NCI-H2227 (cell line): ENCODE results near the gene CD300H.

ENCODE experiments used
- DNase-seq: peaks from one replicate; lab custom pipeline; 2025; ENCODE audit not compliant: unreplicated experiment; lab: John Stamatoyannopoulos, UW

CD300H gene

GRCh38 chr17:74567397-74567796 is at the start of gene CD300H:
TSS of gene CD300H (minus strand) at chr17:74567509.
- DNase-seq, result no peak

GRCh38 chr17:74616696-74617095 is 49.4 kb upstream of the CD300H start:
- no peak for DNase-seq

GRCh38 chr17:74612046-74612445 is 44.7 kb upstream of the CD300H start:
- DNase-seq, result no peak

GRCh38 chr17:74610108-74610507 is 42.8 kb upstream of the CD300H start:
- no peak for DNase-seq

DNA sequence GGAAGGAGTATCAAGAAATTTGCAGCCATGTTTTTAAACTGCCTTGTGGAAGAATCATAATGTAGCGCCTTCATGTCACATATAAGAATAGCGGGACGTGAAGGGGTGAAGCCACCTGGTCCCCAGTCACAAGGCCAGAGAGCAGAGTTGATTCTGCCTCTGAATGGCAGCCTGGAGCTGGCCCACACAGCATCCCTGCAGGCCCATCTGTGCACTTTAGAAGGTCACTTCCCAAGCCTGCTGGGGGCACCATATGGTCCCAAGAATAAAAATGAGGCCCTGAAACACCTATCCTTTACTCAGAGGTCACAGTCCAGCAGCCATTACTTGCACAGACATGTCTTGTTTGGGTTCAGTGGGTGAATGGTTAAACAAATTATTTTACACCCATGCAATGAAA is 41.2 kb upstream of the CD300H start:
- DNase-seq, result no peak

- DNase-seq, result no peak
Observed at GRCh38 chr17:74607221-74607620, 39.9 kb upstream of the CD300H start.

- DNase-seq, result no peak
Observed at GRCh38 chr17:74606050-74606449, 38.7 kb upstream of the CD300H start.

DNA sequence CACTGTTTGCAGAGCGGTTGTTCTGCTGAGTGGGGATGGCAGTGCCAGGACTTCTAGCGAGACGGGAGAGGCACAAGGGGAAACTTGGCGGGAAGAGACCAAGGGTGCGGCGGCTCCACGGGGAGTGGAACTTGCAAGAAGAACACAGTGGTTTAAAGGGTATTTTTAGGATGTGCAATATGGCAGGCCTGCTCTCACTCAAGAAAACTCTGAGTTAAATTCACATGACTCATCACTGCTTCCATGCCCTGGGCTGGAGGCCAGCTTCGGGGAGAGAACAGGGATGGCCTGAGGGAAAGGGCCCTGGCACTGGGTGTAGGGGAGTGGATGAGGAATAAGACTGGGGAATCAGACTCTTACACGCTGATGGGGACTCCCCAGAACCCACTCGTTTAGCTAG is 38.1 kb upstream of the CD300H start:
- no peak for DNase-seq

GRCh38 chr17:74604761-74605160 is 37.5 kb upstream of the CD300H start:
- no peak for DNase-seq

GRCh38 chr17:74604200-74604599 is 36.9 kb upstream of the CD300H start:
- DNase-seq, result no peak

DNA sequence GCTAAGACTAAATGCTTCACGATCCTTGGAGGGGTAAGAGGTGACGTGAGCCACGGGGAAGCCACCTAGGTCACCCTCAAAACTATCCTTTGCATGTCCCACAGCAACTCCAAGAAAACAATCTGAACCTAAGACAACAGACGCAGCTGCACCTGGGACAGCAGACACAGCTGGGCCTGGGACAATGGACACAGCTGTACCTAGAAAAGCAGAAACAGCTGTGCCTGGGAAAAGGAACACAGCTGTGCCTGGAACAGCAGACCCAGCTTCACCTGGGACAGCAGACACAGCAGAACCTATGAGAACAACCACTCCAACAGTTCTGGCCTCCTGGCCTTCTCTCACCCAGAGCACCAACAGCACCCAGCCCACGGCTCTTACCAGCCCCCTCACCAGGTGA is 36.4 kb upstream of the CD300H start:
- DNase-seq, result no peak

DNA sequence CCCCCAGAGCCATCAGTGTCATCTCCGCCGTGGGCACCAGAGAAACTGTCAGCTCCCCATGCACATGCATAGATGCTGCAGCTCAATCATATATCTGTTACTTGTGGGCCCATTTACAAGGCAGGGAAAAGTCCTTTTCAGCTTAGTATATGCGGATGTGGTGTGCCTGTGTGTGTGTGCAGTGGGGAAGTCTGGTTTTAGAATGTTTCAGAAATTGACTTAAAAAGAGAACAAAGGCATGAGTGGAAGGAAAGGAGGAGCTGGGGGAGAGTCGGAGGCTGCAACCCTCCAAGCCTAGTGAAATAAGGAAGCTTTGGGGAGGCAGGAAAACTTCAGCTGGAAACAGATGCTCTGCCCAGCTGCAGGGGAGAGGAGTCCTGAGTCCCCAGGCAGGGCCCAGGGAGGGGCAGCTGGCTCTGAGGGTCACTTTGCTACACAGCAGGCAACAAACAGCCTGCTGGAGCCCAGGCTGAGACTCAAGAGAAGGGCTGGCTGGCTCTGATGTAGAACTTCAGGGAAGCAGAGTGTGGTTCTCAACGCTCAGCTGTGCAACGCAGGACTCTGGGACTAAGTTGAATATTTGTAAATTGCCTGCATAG is 35.8 kb upstream of the CD300H start:
- DNase-seq, result no peak

DNA sequence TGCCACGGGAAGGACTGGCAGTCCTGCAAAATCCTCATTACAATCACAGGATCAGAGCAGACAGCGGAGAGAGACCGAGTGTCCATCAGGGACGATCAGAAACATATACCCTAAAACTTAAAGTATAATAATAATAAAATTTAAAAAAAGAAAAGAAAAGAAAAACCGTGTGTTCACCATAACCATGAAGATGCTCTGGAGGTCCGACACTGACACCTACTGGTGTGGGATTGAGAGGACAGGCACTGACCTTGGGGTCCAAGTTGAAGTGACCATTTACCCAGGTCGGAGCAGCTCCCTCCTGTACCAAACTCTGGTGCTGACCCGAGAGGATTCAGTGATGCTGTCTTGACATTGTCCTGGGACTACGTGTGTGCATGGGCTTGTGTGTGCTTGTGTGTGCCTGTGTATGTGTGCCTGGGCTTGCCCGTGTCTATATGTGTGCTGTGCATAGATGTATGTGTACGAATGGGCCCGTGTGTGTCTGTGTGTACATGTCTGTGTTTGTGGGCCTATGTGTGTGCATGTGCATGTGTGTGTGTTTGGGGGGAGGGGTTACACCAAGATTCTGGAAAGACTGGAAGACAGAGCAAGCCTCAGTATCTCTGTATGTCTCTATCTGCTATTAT is 34.7 kb upstream of the CD300H start:
- DNase-seq, result peak; percentile 19

DNA sequence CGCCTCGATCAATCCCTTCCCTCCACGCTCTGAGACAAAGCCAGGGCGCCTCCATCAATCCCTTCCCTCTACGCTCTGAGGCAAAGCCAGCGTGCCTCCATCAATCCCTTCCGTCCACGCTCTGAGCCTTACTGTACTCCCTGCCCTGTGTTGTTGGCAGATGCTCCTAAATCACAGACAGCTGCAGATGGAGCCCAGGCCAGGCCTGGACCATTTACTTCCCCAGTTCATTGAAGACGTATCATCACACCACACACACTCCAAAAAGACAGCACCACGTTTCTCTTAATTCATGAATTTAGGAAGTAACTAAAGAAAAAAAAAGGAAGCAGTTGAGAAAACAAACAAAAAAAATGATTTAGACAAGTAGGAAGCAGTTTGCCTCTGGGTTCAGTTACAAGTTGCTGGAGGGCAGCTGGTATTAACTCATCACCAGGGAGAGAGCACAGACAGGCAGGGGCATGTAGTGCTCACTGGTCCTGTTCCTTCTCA is 32.2 kb upstream of the CD300H start:
- no peak for DNase-seq

GRCh38 chr17:74599023-74599399 is 31.7 kb upstream of the CD300H start:
- no peak for DNase-seq

- no peak for DNase-seq
Observed at GRCh38 chr17:74598346-74599022, 31.2 kb upstream of the CD300H start.

DNA sequence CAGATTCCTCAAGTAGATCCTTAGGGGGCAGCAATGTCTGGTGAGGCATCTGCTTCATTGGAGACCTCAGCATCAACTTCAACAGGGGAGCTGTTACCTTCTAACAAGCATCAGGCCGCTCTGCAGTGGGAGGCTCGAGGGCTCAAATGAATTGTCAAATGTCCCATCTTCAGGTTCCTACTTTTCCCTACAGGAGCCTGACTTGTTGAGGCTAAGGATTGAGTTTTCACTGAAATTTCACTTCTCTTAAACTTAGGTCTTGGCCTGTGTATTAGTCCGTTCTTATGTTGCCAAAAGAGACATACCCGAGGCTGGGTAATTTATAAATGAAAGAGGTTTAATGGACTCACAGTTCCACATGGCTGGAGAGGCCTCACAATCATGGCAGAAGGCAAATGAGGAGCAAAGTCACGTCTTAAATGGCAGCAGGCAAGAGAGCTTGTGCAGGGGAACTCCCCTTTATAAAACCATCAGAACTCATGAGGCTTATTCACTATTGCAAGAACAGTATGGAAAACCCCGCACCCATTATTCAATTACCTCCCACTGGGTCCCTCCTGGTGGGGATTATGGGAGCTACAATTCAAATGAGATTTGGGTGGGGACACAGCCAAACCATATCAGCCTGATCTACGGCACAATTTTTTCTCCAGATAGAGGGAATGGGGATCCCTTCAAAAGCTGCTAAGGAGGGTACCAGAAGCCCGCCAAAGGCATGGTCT is 29.9 kb upstream of the CD300H start:
- DNase-seq, result no peak

- DNase-seq, result no peak
Observed at GRCh38 chr17:74595037-74595750, 27.9 kb upstream of the CD300H start.

GRCh38 chr17:74592087-74592990 is 25.0 kb upstream of the CD300H start, which contains the start of gene CD300LD:
TSS of gene CD300LD (minus strand) at chr17:74592283. CDS start at chr17:74592202, 81 bp downstream.
- DNase-seq, result no peak

- no peak for DNase-seq
Observed at GRCh38 chr17:74591503-74591902, 24.2 kb upstream of the CD300H start.
